Activated effector memory CD4-positive, alpha-beta T cell treated with anti-CD3 and anti-CD28 coated beads, Interleukin-2, amount 50 U/mL, for 16 hours (primary cell): Measurements from ENCODE around the gene SUSD2.
"Not testable (repeated sequence)": the region's sequence is repeated elsewhere in the genome, so short reads cannot be mapped to it uniquely, and the experiment has no call there.

ENCODE experiments used
- DNase-seq: peaks from one replicate; pipeline ENCODE4 v3.0.0-alpha.2; 2020

Gene SUSD2

DNA sequence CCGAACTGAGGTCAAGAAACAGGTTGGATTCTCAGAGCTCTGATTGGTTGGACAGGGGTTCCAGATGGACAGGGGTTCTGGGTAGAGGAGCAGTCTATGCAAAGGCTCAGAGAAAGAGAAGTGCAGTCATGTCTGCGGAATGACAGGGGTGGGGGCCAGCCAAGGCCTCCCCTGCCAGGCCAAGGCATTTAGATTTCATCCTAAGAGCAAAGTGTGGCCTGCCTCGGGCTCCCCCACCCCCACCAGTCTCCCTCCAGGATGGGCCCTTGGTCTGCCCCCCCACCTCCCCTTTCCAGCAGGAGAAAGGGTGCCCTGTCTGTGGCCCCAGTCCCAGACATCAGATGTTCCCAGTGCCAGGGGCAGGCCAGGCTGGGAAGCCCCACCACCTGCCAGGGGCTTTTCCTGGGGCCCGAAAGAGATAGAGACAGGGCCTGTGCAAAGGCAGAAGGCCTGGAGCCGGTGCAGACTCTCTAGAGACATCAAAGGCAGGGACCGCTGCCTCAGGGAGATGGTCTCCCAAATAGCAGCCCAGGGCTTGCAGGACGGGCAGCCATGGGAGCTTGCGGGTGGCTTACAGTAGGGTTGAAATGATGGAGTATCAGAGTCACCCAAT is 9.4 kb downstream of the SUSD2 start:
- DNase-seq, result no peak

DNA sequence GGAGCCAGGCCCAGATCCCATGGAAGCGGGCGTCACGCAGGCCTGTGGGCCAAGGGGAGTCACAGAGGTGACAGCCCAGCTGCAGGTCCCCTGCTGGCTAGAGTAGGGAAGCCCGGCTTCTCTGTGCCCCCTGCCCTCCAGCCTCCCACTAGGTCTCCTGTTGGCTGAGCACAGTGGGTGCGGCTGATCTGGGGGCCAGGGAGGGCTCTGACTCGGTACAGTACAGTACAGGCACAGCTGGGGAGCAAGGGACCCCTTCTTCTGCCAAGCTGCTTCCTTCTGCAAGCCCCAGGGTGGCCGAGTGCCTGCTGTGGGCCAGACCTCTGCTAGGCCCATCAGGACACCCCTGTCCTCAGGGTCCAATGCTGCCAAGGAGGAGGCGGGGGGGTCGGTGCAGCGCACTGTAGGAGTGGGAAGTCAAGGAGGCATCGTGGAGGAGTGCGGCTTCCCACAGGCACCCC is 10.1 kb downstream of the SUSD2 start:
- DNase-seq, result no peak

DNA sequence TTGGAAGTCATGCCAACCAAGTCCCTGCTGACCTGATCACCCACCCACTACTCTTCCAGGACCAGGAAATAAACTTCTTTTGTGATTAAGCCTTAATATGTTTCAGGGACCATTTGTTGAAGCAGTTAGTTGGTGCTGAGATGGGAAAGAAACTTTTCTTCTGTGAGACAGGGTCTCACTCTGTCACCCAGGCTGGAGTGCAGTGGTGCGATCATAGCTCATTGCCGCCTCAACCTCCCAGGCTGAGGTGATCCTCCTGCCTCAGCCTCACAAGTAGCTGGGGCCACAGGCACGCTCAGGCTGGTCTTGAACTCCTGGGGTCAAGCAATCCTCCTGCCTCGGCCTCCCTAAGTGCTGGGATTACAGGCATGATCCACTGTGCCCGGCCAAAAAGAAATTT is 10.6 kb downstream of the SUSD2 start:
- DNase-seq, result no peak

DNA sequence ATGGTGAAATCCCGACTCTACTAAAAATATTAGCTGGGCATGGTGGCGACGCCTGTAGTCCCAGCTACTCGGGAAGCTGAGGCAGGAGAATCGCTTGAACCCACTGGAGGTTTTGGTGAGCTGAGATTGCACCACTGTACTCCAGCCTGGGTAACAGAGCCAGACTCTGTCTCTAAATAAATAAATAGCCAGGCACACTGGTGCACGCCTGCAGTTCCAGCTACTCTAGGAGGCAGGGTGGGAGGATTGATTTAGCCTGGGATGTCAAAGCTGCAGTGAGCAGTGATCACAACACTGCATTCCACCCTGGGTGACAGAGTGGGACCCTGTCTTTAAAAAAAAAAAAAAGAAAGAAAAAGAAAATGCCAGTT is 17.4 kb downstream of the SUSD2 start:
- no peak for DNase-seq

DNA sequence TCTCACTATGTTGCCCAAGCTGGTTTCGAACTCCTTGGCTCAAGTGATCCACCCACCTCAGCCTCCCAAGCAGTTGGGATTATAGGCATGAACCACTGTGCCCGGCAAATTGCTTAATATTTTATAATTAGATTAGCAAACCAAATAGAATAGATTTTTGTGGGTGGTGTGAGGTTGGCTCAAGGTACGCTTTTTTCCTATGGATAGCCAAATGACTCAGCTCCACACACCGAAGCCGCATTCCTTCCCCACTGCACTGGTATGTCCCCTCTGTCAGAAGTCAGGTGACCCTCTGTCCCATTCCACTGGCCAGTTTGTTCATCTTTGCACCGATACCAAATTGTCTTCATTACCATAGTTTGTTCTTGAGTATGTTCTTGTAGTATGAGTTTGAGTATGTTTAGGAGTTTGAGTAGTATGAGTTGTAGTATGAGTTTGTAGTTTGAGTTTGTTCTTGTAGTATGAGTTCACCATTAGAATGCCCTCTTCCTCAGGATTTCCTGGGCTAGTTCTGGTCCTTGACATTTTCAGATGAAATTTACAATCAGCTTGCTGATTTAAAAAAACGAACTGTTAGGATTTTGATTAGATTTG is 19.4 kb downstream of the SUSD2 start:
- DNase-seq, result no peak

DNA sequence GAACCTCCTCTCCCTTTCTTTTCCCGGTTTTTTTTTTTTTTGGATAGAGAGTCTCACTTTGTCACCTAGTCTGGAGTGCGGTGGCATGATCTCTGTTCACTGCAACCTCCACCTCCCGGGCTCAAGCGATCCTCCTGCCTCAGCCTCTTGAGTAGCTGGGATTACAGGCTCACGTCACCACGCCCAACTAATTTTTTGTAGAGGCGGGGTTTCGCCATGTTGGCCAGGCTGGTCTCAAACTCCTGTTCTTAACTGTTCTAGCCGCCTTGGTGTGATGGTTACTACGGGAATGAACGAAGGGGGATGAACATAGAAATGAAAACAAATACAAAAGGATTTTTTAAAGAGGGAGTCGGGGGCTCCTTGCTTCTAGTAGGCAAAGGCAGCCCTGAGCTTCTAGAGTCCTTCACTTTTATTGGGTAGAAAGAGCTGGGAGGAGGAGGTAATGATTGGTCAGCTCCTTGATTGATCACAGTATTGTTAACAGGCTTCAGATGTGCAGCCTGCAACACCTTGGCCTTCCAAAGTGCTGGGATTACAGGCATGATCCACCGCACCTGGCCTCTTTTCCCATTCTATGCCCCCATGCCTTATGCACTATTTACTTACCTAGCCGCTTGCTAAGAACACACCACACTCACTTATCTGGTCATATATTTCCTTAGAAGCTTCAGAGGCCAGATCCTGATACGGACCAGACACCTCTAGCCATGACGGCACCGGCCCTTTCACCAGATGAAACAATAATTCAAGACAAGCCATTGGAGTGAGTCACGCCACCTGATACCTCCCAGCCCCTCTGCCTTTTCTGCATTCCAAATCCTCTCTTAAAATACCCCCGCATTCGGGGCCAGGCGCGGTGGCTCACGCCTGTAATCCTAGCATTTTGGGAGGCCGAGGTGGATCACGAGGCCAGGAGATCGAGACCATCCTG is 20.7 kb downstream of the SUSD2 start:
- DNase-seq, result no peak

DNA sequence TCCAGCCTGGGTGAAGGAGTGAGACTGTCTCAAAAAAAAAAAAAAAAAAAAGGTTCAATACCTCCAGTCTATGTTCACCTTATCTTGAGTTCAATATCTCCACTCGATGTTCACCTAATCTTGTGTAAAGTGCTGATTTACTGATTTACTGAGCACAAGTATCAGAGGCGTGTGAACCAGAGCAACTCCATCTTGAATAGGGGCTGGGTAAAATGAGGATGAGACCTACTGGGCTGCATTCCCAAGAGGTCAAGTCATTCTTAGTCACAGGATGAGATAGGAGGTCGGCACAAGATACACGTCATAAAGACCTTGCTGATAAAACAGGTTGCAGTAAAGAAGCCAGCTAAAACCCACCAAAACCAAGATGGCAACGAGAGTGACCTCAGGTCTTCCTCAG is 22.6 kb downstream of the SUSD2 start:
- DNase-seq, result not testable (repeated sequence)

DNA sequence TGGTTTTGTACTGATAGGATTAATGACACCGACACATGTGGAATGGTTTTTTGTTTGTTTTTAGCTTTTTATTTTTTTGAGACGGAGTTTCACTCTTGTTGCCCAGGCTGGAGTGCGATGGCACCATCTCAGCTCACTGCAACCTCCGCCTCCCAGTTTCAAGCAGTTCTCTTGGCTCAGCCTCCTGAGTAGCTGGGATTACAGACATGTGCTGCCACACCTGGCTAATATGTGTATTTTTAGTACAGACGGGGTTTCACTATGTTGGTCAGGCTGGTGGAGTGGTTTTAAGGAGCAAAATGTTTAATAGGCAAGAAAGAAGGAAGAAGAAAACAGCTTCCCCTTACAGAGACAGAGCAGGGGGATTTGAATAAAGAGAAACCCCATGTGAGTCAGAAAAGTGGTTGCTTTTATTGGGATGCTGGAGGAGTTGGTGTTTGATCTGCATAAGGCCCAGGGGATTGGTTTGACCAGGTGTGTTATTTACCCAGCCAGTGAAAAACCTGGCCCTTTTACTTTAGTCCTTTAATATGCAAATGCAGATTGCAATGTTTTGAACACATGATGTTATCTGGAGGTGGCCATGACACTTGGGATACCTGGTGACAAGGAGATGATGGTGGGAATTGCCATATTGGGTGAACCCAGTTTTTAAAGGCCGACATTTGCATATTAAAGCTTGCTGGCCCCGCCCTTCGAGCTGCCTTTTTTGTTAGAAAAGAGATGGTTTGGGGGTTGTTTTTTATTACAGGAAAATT is 24.3 kb downstream of the SUSD2 start:
- no peak for DNase-seq

DNA sequence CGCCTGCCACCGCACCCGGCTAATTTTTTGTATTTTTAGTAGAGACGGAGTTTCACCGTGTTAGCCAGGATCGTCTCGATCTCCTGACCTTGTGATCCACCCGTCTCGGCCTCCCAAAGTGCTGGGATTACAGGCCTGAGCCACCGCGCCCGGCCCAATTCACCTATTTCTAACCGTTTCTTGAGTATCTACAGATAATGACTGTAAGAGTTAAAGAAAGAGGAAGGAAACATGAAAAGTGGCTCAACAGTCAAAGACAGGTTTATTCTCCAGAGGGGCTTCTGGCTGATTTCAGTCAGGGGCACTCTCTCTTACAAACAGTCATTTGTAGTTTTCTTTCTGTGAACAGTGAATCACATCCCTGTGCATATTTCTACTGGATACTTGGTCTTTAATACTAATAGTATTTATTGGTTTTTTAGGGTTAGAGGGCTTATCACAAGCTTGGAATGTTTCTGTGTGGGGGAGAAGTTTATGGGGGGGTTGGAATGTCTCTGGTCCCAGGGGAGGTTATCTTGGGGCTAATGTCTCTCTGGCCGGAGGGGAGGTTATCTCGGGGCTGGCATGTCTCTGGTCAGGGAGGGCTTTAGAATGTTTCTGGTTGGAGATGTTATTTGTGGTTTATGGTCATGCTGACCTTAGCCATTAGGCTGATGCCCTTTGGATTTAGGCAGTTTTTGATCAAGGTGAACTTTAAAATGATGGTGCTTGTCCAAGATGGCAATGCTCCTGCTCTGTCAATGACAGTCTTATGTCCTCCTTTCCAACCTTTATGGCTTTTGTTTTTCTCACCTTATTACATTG is 25.4 kb downstream of the SUSD2 start:
- not testable (repeated sequence) for DNase-seq

DNA sequence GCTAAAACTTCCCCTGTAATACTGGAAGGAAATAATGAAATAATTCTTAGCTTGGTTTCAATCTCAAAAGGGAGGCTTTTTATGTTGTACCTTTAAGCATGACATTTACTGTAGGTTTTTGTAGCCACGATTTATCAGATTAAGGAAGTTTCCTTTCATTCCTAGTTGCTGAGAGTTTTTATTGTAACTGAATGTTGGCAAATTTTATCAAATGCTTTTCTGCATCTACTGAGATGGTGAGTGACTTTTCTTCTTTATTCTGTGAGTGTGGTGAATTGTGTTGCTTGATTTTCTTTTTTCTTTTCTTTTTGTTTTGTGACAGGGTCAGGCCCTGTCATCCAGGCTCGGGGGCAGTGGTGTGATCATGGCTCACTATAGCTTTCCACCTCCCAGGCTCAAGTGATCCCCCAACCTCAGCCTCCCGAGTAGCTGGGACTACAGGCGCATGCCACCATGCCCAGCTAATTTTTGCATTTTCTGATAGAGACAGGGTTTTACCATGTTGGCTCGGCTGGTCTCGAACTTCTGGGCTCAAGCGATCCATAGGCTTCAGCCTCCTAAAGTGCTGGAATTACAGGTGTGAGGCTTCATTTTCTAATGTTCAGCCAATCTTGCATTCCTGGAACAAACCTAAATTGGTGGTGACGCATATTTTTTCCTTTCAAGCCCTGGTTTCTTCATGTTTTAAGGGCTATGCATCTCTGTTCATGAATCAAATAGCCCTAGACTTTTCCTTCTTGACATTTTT is 26.2 kb downstream of the SUSD2 start:
- no peak for DNase-seq

DNA sequence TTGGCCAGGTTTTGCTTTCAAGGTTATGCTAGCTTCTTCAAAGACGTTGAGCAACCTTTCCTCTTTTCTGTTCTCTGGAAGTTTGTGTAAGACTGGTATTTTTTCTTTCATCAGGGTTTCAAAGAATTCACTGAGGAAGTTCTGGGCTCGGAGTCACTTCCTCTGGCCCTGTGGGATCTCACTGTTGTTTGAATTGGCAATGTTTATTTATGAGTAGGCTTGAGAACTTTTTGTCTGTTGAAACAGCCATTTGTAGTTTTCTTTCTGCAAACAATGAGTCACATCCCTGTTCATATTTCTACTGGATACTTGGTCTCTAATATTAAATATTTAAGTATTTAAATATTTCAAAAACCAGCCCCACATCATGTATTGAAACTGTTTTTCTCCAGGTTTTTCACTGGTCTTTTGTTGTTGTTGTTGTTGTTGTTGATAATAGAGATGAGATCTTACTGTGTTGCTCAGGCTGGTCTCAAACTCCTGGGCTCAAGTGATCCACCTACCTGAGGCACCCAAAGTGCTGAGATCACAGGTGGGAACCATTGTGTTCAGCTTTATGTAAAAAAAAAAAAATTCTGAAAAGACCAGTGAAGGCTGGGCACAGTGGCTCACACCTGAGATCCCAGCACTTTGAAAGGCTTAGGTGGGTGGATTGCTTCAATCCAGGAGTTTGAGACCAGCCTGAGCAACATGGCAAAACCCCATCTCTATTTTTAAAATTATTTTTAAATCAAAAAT is 26.9 kb downstream of the SUSD2 start:
- no peak for DNase-seq

DNA sequence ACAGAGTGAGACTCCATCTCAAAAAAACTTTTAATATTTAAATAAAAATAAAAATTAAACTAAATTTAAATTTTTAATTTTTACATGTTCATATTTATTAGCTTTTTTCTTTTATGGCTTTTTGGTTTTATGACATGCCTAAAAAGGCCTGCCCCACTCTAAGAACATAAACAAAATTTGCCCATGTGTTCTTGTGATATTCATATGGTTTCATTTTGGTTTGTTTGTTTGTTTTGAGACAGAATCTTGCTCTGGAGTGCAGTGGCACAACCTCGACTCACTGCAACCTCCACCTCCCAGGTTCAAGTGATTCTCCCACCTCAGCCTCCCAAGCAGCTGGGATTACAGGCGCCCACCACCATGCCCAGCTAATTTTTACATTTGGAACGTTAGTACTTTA is 27.7 kb downstream of the SUSD2 start:
- no peak for DNase-seq

DNA sequence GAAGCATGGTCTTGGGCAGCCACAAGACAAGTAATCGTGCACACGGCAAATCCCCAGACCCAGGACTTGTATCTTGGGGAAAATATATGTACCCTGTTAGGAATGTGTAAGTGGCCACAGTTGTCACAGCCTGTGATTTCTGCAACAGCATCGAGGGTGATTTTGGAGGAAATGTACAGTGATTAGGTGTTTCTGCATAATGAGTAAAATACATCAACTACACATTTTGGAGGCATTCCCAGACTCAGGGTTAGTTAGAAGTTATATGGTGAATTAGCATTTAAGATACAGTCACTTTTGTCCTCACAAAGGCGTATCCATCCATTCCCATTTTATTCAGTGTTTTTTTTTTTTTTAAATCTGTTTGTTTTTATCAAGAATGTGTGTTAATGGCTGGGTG is 28.4 kb downstream of the SUSD2 start:
- DNase-seq, result no peak

DNA sequence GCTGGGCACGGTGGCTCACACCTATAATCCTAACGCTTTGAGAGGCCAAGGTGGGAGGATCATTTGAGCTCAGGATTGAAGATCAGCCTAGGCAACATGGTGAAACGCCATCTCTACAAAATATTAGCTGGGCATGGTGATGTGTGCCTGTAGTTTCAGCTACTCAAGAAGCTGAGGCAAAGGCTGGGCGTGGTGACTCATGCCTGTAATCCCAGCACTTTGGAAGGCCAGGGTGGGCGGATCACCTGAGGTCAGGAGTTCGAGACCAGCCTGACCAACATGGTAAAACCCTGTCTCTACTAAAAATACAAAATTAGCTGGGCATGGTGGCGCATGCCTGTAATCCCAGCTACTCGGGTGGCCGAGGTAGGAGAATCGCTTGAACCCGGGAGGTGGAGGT is 29.1 kb downstream of the SUSD2 start:
- not testable (repeated sequence) for DNase-seq

DNA sequence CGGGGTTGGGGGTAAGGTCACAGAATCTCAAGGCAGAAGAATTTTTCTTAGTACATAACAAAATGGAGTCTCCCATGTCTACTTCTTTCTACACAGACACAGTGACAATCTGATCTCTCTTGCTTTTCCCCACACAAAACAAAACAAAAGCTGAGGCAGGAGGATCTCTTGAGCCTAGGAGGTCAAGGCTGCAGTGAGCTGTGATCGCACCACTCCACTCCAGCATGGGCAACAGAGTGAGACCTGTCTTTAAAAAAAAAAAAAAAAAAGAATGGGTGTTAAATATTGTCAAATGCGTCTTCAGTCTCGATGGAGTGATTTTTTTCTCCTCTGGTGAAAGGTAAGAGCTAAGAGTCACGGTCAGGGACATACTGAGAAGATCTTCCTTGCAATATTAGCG is 30.4 kb downstream of the SUSD2 start:
- DNase-seq, result not testable (repeated sequence)

DNA sequence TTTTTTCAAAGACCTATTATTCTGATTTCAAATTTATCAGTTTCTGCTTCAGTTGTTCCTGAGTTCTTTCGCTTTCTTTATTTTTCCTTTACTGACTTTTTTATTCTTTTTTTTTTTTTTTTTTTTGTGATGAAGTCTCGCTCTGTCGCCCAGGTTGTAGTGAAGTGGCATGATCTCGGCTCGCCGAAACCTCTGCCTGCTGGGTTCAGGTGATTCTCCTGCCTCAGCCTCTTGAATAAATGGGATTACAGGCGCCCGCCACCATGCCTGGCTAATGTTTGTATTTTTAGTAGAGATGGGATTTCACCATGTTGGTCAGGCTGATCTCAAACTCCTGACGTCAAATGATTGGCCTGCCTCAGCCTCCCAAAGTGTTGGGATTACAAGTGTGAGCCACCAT is 31.8 kb downstream of the SUSD2 start:
- DNase-seq, result not testable (repeated sequence)

DNA sequence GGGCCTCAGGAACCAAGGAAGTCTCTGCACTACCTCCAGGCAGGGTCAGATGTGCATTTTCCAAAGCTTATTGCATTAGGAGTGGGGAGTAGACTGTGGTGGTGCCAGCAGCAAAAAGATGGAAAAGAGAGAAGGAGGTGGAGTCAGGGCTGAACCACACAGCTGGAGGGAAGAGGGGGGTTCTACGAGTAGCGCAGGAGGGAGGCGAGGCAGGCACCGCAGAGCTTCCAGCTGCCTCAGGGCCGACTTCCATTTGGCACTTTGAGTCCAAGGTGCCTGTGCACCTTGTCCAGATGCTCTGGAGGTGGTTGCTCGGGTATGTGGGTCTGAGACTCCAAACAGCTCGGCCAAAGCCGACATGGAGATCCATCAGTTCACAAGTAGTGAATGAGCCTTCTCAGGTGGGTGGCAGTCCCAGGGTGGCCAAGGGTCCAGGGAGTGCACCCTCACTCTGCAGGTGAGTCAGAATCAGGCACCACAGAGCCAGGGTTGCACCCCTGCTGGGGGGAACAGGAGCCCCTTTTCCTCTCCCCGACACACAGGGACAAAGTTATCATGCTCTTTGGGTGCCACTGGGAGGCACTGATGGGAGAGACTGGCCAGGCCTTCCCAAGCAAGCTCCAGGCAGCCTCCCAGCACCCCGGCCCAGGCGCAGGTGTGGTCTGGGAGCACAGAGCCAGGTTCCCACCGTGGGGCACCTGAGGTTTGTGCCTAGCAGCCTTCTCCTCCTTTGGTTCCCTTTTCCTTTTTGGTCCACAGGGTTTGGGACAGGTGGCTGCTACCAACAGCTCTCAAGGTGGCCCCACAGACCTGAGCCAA is 33.4 kb downstream of the SUSD2 start:
- no peak for DNase-seq

DNA sequence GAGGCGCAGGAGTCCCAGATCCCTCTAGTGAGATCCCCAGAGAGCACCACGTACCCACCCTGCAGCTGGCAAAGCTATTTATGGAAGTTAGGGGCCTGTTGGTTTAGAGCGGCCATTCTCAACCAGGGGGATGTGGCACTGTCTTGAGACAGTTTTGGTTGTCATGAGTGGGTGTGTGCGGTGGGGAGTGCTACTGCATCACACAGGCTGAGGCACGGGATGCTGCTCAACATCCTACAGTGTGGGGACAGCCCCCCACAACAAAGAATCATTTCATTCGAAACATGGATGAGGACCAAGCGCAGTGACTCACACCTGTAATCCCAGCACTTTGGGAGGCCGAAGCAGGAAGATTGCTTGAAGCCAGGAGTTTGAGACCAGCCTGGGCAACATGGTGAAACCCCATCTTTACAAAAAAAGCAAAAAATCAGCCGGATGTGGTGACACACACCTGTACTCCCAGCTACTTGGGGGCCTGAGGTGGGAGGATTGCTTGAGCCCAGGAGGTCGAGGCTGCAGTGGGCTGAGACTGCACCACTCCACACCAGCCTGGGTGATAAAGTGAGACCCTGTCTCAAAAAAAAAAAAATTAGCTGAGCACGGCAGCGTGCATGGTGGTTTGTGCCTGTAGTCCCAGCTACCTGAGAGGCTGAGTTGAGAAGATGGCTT is 35.4 kb downstream of the SUSD2 start:
- no peak for DNase-seq

DNA sequence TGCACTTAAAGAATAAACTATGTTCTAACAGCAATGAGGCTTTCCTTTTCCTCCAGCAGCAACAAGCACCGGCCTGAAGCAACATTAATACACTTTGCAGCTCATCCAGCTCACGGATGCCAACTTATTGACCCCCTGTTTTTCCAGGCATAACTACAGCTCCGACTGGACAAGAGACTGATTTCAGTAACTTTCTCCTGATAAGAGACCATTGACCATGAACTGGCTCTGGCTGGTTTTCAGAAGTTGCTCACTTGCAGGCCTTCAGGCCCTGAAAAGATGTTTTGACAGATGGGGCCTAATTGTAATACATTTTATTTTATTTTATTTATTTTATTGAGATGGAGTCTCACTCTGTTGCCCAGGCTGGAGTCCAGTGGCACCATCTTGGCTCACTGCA is 36.1 kb downstream of the SUSD2 start:
- no peak for DNase-seq
